Chondrocyte (in vitro differentiated cells): Measurements from ENCODE around the gene GRK5. TPM values are rescaled to one million over a fixed set of nuclear protein-coding genes. Genes with fewer than 3 reads are reported as not detected.

ENCODE experiments used
- DNase-seq: peaks from one replicate; pipeline ENCODE4 v3.0.0; 2021; ENCODE audit warnings: mixed read lengths, low spot score
- H3K27ac Mint-ChIP-seq: one replicate; pipeline ENCODE4 v1.8.0; 2021; ENCODE audit warnings: mild to moderate bottlenecking, moderate library complexity, mixed read lengths; ENCODE audit not compliant: unreplicated experiment
- H3K27me3 Mint-ChIP-seq: 2 replicates; pipeline ENCODE4 v1.8.0; 2021; ENCODE audit warnings: low read depth, mixed read lengths
- H3K36me3 Mint-ChIP-seq: 2 replicates; pipeline ENCODE4 v1.8.0; 2021; ENCODE audit warnings: low read depth, mixed read lengths
- H3K4me1 Mint-ChIP-seq: 2 replicates; pipeline ENCODE4 v1.8.0; 2021; ENCODE audit warnings: low read depth, mild to moderate bottlenecking, mixed read lengths
- H3K4me3 Mint-ChIP-seq: one replicate; pipeline ENCODE4 v1.8.0; 2021; ENCODE audit warnings: mild to moderate bottlenecking, moderate library complexity, mixed read lengths; ENCODE audit not compliant: unreplicated experiment
- H3K9me3 Mint-ChIP-seq: 2 replicates; pipeline ENCODE4 v1.8.0; 2021; ENCODE audit warnings: low read depth, mixed read lengths
- total RNA-seq: library from RNA; stranded (reverse); gene quantifications from 3 replicates; pipeline ENCODE4 v1.2.1, GENCODE V29; 2021
- TF ChIP-seq, protein P1 (sequence below): fragments of 200-600 bp; sonication (generic); IDR thresholded peaks from 2 replicates; pipeline ENCODE4 v1.5.0; 2021; ENCODE audit warnings: antibody characterized with exemption, mild to moderate bottlenecking, moderate library complexity

The GRK5 gene
- total RNA-seq, 1 donor from 2014 or later, result 16.4 TPM

DNA sequence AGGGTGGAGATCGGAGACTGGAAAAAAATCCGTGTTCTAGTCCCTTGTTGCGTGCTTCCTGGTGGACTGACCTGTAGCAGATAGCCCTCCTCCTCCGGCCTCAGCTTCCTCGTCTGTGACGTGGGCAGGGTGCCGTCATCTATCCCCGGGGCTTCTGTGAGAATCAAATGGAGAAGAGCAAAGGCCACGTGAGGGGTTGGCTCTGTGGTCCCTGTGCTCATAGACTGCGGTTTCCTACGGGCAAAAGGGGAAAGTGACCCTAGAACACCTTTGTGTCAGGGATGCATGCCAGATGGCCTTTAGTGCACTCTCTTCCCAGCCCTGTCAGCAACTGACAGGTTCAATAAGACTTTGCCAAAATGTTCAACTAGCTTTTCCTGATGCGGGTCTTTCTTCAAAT, 33.7 kb downstream of the GRK5 start:
- Mint-ChIP-seq H3K4me3 (no peak overlapping the region), H3K9me3 (no peaks in the 10 kb centered on the region), H3K27me3 (no peaks in the 10 kb centered on the region), H3K27ac (no peak overlapping the region), H3K36me3 (no peaks in the 10 kb centered on the region), H3K4me1 (peaks cover 25% of the 10 kb centered on the region)
- DNase-seq, result no peak
- TF ChIP-seq, protein P1, sequence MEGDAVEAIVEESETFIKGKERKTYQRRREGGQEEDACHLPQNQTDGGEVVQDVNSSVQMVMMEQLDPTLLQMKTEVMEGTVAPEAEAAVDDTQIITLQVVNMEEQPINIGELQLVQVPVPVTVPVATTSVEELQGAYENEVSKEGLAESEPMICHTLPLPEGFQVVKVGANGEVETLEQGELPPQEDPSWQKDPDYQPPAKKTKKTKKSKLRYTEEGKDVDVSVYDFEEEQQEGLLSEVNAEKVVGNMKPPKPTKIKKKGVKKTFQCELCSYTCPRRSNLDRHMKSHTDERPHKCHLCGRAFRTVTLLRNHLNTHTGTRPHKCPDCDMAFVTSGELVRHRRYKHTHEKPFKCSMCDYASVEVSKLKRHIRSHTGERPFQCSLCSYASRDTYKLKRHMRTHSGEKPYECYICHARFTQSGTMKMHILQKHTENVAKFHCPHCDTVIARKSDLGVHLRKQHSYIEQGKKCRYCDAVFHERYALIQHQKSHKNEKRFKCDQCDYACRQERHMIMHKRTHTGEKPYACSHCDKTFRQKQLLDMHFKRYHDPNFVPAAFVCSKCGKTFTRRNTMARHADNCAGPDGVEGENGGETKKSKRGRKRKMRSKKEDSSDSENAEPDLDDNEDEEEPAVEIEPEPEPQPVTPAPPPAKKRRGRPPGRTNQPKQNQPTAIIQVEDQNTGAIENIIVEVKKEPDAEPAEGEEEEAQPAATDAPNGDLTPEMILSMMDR, result no peak

DNA sequence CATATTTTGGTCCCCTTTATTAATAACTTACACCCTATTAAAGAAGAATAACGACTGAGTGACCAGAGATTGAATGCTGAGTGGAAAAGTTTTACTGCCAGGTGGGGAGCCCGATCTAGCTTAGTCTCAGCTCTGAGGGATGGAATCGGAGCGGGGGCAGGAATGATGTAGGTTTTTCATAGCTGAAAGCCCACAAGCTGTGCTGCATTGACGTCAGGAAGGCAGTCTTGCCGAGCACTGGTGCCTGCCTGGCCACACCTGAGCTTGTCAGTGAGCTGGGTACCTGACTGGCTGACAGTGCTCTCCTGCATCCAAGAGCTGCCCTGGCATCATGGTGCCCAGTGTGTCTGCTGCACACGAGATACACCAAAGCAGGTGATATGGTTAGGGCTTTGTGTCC, 34.8 kb downstream of the GRK5 start:
- H3K4me3 Mint-ChIP-seq, result no peak overlapping the region

DNA sequence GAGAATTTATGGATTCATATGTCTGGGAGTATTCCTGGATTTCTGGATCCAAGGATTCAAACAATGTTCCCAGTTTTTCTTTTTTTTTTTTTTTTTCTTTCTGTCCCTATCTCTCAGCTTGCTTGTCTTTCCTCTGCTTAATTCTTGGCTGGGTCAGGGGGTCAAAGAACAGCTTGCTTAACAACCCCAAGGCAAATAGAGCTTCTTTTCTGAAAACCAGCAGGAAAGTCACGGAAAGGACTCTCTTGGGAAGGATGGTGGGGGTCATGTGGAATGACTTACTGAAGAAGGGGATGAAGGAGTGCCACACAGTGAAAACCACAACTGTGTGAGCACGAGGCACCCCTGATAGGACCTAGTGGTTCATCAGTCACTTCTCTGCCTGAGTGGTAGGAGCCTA, 36.1 kb downstream of the GRK5 start:
- H3K4me3 Mint-ChIP-seq, result no peak overlapping the region
- no peak overlapping the region for H3K27ac Mint-ChIP-seq
- H3K27me3 Mint-ChIP-seq, result no peaks in the 10 kb centered on the region
- H3K9me3 Mint-ChIP-seq, result no peaks in the 10 kb centered on the region
- peak; percentile 25 for DNase-seq
- no peaks in the 10 kb centered on the region for H3K36me3 Mint-ChIP-seq
- TF ChIP-seq, protein P1, result no peak
- peaks cover 33% of the 10 kb centered on the region for H3K4me1 Mint-ChIP-seq

More for the DNA sequence above, 34.8 kb downstream of the GRK5 start:
- no peak overlapping the region for H3K27ac Mint-ChIP-seq
- no peaks in the 10 kb centered on the region for H3K36me3 Mint-ChIP-seq
- peaks cover 34% of the 10 kb centered on the region for H3K4me1 Mint-ChIP-seq
- TF ChIP-seq, protein P1, result no peak
- no peaks in the 10 kb centered on the region for H3K27me3 Mint-ChIP-seq
- H3K9me3 Mint-ChIP-seq, result no peaks in the 10 kb centered on the region
- DNase-seq, result no peak

DNA sequence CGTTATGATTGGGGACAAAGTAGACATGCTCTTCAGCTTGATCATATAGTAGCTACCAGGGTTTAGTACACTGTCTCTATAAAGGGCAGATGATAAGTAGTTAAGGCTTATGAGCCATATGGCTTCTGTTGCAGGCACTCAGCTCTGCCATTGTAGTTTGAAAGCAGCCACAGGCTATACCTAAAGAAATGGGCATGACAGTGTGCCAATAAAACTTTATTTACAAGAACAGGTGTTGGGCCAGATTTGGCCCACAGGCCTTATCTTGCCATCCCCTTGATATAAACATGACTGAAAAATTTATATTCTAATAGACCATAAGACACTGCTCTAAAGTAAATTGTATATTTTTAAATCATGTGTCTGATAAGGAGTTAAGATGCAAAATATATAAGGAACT, 36.6 kb downstream of the GRK5 start:
- Mint-ChIP-seq H3K27ac (no peak overlapping the region), H3K27me3 (no peaks in the 10 kb centered on the region), H3K9me3 (no peaks in the 10 kb centered on the region), H3K36me3 (no peaks in the 10 kb centered on the region), H3K4me1 (peaks cover 31% of the 10 kb centered on the region), H3K4me3 (no peak overlapping the region)
- TF ChIP-seq, protein P1, result no peak
- DNase-seq, result no peak

DNA sequence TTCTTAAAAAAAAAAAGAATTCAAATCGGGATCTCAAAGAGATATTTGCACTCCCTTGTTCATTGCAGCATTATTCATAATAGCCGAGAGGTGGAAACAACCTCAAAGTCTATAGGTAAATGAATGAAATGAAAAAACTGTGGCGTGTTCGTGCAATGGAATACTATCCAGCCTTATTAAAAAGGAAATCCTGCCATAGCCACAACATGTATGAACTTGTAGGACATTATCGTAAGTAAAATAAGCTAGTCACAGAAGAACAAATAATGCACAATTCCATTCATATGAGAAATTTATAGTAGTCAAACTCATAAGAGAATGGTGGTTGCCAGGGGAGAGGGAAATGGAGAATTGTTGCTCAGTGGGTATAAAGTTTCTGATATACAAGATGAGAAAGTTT, 37.9 kb downstream of the GRK5 start:
- H3K27ac Mint-ChIP-seq, result no peak overlapping the region
- no peaks in the 10 kb centered on the region for H3K9me3 Mint-ChIP-seq
- H3K27me3 Mint-ChIP-seq, result no peaks in the 10 kb centered on the region
- no peak for DNase-seq
- H3K36me3 Mint-ChIP-seq, result no peaks in the 10 kb centered on the region
- peaks cover 35% of the 10 kb centered on the region for H3K4me1 Mint-ChIP-seq
- TF ChIP-seq, protein P1, result no peak
- no peak overlapping the region for H3K4me3 Mint-ChIP-seq
